WTC11 (cell line): Measurements from ENCODE around the gene MFSD11. TPM values are rescaled to one million over a fixed set of nuclear protein-coding genes. Genes with fewer than 3 reads are reported as not detected.

Experiments used
- CREM ChIP-seq: sonication (generic); formaldehyde crosslinking; IDR thresholded peaks from 2 replicates; pipeline ENCODE4 v1.8.1; 2022; ENCODE audit warnings: mild to moderate bottlenecking, missing genetic modification reagents, moderate library complexity
- FOXP1 ChIP-seq: sonication (generic); formaldehyde crosslinking; IDR thresholded peaks from 2 replicates; pipeline ENCODE4 v1.8.0; 2022; ENCODE audit warnings: missing genetic modification reagents, mild to moderate bottlenecking, moderate library complexity, borderline replicate concordance
- GRHL2 ChIP-seq: fragments of 250-450 bp; sonication (Bioruptor Pico); IDR thresholded peaks from 2 replicates; pipeline ENCODE4 v1.8.0; 2022; ENCODE audit warnings: mild to moderate bottlenecking, moderate library complexity; ENCODE audit not compliant: insufficient replicate concordance, severe bottlenecking
- NFYB ChIP-seq: sonication (generic); formaldehyde crosslinking; conservative IDR thresholded peaks from 2 replicates; pipeline ENCODE4 v1.8.0; 2022; ENCODE audit warnings: low read depth, missing genetic modification reagents
- NR3C1 ChIP-seq: sonication (generic); formaldehyde crosslinking; conservative IDR thresholded peaks from 2 replicates; pipeline ENCODE4 v1.8.1; 2023; ENCODE audit warnings: low read depth, mild to moderate bottlenecking, missing genetic modification reagents
- PRRX2 ChIP-seq: fragments of 250-450 bp; sonication (Bioruptor Pico); IDR thresholded peaks from 2 replicates; pipeline ENCODE4 v1.8.0; 2021; ENCODE audit warnings: mild to moderate bottlenecking
- RORB ChIP-seq: fragments of 250-450 bp; sonication (Bioruptor Pico); IDR thresholded peaks from 2 replicates; pipeline ENCODE4 v1.9.0; 2021; ENCODE audit warnings: mild to moderate bottlenecking
- ZNF138 ChIP-seq: sonication (generic); formaldehyde crosslinking; conservative IDR thresholded peaks from 2 replicates; pipeline ENCODE4 v1.8.1; 2022; ENCODE audit warnings: mild to moderate bottlenecking, moderate library complexity, missing genetic modification reagents
- ZNF232 ChIP-seq: sonication (generic); formaldehyde crosslinking; IDR thresholded peaks from 2 replicates; pipeline ENCODE4 v1.8.0; 2022; ENCODE audit warnings: mild to moderate bottlenecking, missing genetic modification reagents
- total RNA-seq: library from RNA; stranded (reverse); gene quantifications from 3 replicates; pipeline ENCODE4 v1.2.3, GENCODE V29; 2021
- TF ChIP-seq, protein P1 (sequence below): sonication (generic); formaldehyde crosslinking; IDR thresholded peaks from 2 replicates; pipeline ENCODE4 v1.8.1; 2023; ENCODE audit warnings: mild to moderate bottlenecking, moderate library complexity, missing genetic modification reagents
- TF ChIP-seq, protein P2 (sequence below): sonication (generic); formaldehyde crosslinking; IDR thresholded peaks from 2 replicates; pipeline ENCODE4 v1.8.0; 2023; ENCODE audit warnings: missing genetic modification reagents, mild to moderate bottlenecking, borderline replicate concordance
- TF ChIP-seq, protein P3 (sequence below): sonication (generic); formaldehyde crosslinking; IDR thresholded peaks from 2 replicates; pipeline ENCODE4 v1.8.0; 2023; ENCODE audit warnings: missing genetic modification reagents
- TF ChIP-seq, protein P4 (sequence below): sonication (generic); formaldehyde crosslinking; IDR thresholded peaks from 2 replicates; pipeline ENCODE4 v1.8.1; 2023; ENCODE audit warnings: mild to moderate bottlenecking, missing genetic modification reagents
- TF ChIP-seq, protein P5 (sequence below): sonication (generic); formaldehyde crosslinking; IDR thresholded peaks from 2 replicates; pipeline ENCODE4 v1.8.0; 2022; ENCODE audit warnings: mild to moderate bottlenecking, missing genetic modification reagents
- TF ChIP-seq, protein P6 (sequence below): sonication (generic); formaldehyde crosslinking; IDR thresholded peaks from 2 replicates; pipeline ENCODE4 v1.8.1; 2022; ENCODE audit warnings: low read depth, missing genetic modification reagents, borderline replicate concordance
- TF ChIP-seq, protein P7 (sequence below): fragments of 250-450 bp; sonication (Bioruptor Pico); IDR thresholded peaks from 2 replicates; pipeline ENCODE4 v1.9.0; 2021; ENCODE audit warnings: mild to moderate bottlenecking
- TF ChIP-seq, protein P8 (sequence below): sonication (generic); formaldehyde crosslinking; IDR thresholded peaks from 2 replicates; pipeline ENCODE4 v1.8.1; 2023; ENCODE audit warnings: mild to moderate bottlenecking, missing genetic modification reagents, moderate library complexity
- TF ChIP-seq, protein P9 (sequence below): sonication (generic); formaldehyde crosslinking; IDR thresholded peaks from 2 replicates; pipeline ENCODE4 v1.8.0; 2022; ENCODE audit warnings: missing genetic modification reagents

MFSD11 gene
- total RNA-seq, 1 experiment from 2014 or later, result 16.6 TPM

DNA sequence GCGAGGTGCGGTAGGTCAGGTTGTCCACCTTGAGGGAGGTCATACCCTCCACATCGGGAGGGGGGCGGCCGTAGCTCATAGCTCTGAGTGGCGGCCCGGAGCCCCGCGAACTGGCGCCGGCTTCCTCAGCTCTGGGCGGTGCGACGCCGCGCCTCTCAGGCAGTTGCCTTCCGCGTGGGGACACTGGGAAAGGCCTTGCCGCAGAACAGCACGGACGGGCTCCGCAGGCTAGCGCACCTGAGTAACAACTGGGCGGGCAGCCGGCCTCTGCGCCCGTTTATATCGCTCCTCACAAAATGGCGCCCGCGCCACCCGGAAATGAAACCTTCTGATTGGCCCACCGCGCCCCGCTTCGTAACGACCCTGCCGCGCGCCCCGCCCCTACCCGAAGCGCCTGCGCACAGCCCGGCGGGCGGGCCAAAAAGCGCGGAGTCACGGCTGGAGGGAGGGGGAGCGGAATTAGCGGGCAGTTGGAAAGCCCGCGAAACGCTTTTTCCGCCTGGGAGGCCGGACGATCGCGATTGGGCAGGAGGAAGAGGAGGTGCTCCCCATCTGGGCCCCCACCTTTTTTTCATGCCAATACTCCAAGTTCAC, 740 bp upstream of the MFSD11 start, which contains the start of gene SRSF2 (continued):
- TF ChIP-seq RORB (CRISPR knock-in tag) (0 out of 2 replicates have a peak, but pooled peaks have one; percentile 63), CREM (CRISPR knock-in tag) (peak; percentile 27), NFYB (CRISPR knock-in tag) (peak; percentile 44; the same call in 1 of the 2 replicates), FOXP1 (peak; percentile 69), GRHL2 (CRISPR knock-in tag) (no peak), ZNF138 (CRISPR knock-in tag) (no peak; the same call in 1 of the 2 replicates), ZNF232 (CRISPR knock-in tag) (peak; percentile 88; the same call in 1 of the 2 replicates), PRRX2 (0 out of 2 replicates have a peak, but pooled peaks have one; percentile 64), NR3C1 (CRISPR knock-in tag) (peak; percentile 80; the same call in 1 of the 2 replicates)
- TF ChIP-seq, protein P1, sequence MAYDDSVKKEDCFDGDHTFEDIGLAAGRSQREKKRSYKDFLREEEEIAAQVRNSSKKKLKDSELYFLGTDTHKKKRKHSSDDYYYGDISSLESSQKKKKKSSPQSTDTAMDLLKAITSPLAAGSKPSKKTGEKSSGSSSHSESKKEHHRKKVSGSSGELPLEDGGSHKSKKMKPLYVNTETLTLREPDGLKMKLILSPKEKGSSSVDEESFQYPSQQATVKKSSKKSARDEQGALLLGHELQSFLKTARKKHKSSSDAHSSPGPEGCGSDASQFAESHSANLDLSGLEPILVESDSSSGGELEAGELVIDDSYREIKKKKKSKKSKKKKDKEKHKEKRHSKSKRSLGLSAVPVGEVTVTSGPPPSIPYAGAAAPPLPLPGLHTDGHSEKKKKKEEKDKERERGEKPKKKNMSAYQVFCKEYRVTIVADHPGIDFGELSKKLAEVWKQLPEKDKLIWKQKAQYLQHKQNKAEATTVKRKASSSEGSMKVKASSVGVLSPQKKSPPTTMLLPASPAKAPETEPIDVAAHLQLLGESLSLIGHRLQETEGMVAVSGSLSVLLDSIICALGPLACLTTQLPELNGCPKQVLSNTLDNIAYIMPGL (CRISPR knock-in tag), result peak; percentile 56
- TF ChIP-seq, protein P2, sequence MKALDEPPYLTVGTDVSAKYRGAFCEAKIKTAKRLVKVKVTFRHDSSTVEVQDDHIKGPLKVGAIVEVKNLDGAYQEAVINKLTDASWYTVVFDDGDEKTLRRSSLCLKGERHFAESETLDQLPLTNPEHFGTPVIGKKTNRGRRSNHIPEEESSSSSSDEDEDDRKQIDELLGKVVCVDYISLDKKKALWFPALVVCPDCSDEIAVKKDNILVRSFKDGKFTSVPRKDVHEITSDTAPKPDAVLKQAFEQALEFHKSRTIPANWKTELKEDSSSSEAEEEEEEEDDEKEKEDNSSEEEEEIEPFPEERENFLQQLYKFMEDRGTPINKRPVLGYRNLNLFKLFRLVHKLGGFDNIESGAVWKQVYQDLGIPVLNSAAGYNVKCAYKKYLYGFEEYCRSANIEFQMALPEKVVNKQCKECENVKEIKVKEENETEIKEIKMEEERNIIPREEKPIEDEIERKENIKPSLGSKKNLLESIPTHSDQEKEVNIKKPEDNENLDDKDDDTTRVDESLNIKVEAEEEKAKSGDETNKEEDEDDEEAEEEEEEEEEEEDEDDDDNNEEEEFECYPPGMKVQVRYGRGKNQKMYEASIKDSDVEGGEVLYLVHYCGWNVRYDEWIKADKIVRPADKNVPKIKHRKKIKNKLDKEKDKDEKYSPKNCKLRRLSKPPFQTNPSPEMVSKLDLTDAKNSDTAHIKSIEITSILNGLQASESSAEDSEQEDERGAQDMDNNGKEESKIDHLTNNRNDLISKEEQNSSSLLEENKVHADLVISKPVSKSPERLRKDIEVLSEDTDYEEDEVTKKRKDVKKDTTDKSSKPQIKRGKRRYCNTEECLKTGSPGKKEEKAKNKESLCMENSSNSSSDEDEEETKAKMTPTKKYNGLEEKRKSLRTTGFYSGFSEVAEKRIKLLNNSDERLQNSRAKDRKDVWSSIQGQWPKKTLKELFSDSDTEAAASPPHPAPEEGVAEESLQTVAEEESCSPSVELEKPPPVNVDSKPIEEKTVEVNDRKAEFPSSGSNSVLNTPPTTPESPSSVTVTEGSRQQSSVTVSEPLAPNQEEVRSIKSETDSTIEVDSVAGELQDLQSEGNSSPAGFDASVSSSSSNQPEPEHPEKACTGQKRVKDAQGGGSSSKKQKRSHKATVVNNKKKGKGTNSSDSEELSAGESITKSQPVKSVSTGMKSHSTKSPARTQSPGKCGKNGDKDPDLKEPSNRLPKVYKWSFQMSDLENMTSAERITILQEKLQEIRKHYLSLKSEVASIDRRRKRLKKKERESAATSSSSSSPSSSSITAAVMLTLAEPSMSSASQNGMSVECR, result peak; percentile 93
- TF ChIP-seq, protein P3, sequence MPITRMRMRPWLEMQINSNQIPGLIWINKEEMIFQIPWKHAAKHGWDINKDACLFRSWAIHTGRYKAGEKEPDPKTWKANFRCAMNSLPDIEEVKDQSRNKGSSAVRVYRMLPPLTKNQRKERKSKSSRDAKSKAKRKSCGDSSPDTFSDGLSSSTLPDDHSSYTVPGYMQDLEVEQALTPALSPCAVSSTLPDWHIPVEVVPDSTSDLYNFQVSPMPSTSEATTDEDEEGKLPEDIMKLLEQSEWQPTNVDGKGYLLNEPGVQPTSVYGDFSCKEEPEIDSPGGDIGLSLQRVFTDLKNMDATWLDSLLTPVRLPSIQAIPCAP (CRISPR knock-in tag), result peak; percentile 88
- TF ChIP-seq, protein P4, sequence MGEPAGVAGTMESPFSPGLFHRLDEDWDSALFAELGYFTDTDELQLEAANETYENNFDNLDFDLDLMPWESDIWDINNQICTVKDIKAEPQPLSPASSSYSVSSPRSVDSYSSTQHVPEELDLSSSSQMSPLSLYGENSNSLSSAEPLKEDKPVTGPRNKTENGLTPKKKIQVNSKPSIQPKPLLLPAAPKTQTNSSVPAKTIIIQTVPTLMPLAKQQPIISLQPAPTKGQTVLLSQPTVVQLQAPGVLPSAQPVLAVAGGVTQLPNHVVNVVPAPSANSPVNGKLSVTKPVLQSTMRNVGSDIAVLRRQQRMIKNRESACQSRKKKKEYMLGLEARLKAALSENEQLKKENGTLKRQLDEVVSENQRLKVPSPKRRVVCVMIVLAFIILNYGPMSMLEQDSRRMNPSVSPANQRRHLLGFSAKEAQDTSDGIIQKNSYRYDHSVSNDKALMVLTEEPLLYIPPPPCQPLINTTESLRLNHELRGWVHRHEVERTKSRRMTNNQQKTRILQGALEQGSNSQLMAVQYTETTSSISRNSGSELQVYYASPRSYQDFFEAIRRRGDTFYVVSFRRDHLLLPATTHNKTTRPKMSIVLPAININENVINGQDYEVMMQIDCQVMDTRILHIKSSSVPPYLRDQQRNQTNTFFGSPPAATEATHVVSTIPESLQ (CRISPR knock-in tag), result no peak
- TF ChIP-seq, protein P5, sequence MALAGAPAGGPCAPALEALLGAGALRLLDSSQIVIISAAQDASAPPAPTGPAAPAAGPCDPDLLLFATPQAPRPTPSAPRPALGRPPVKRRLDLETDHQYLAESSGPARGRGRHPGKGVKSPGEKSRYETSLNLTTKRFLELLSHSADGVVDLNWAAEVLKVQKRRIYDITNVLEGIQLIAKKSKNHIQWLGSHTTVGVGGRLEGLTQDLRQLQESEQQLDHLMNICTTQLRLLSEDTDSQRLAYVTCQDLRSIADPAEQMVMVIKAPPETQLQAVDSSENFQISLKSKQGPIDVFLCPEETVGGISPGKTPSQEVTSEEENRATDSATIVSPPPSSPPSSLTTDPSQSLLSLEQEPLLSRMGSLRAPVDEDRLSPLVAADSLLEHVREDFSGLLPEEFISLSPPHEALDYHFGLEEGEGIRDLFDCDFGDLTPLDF (CRISPR knock-in tag), result no peak
- TF ChIP-seq, protein P6, sequence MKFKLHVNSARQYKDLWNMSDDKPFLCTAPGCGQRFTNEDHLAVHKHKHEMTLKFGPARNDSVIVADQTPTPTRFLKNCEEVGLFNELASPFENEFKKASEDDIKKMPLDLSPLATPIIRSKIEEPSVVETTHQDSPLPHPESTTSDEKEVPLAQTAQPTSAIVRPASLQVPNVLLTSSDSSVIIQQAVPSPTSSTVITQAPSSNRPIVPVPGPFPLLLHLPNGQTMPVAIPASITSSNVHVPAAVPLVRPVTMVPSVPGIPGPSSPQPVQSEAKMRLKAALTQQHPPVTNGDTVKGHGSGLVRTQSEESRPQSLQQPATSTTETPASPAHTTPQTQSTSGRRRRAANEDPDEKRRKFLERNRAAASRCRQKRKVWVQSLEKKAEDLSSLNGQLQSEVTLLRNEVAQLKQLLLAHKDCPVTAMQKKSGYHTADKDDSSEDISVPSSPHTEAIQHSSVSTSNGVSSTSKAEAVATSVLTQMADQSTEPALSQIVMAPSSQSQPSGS (CRISPR knock-in tag), result 0 out of 2 replicates have a peak, but pooled peaks have one; percentile 16
- TF ChIP-seq, protein P7, sequence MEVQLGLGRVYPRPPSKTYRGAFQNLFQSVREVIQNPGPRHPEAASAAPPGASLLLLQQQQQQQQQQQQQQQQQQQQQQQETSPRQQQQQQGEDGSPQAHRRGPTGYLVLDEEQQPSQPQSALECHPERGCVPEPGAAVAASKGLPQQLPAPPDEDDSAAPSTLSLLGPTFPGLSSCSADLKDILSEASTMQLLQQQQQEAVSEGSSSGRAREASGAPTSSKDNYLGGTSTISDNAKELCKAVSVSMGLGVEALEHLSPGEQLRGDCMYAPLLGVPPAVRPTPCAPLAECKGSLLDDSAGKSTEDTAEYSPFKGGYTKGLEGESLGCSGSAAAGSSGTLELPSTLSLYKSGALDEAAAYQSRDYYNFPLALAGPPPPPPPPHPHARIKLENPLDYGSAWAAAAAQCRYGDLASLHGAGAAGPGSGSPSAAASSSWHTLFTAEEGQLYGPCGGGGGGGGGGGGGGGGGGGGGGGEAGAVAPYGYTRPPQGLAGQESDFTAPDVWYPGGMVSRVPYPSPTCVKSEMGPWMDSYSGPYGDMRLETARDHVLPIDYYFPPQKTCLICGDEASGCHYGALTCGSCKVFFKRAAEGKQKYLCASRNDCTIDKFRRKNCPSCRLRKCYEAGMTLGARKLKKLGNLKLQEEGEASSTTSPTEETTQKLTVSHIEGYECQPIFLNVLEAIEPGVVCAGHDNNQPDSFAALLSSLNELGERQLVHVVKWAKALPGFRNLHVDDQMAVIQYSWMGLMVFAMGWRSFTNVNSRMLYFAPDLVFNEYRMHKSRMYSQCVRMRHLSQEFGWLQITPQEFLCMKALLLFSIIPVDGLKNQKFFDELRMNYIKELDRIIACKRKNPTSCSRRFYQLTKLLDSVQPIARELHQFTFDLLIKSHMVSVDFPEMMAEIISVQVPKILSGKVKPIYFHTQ (CRISPR knock-in tag), result peak; percentile 63; the same call in 1 of the 2 replicates
- TF ChIP-seq, protein P8, sequence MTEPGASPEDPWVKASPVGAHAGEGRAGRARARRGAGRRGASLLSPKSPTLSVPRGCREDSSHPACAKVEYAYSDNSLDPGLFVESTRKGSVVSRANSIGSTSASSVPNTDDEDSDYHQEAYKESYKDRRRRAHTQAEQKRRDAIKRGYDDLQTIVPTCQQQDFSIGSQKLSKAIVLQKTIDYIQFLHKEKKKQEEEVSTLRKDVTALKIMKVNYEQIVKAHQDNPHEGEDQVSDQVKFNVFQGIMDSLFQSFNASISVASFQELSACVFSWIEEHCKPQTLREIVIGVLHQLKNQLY (CRISPR knock-in tag), result 0 out of 2 replicates have a peak, but pooled peaks have one; percentile 16
- TF ChIP-seq, protein P9, sequence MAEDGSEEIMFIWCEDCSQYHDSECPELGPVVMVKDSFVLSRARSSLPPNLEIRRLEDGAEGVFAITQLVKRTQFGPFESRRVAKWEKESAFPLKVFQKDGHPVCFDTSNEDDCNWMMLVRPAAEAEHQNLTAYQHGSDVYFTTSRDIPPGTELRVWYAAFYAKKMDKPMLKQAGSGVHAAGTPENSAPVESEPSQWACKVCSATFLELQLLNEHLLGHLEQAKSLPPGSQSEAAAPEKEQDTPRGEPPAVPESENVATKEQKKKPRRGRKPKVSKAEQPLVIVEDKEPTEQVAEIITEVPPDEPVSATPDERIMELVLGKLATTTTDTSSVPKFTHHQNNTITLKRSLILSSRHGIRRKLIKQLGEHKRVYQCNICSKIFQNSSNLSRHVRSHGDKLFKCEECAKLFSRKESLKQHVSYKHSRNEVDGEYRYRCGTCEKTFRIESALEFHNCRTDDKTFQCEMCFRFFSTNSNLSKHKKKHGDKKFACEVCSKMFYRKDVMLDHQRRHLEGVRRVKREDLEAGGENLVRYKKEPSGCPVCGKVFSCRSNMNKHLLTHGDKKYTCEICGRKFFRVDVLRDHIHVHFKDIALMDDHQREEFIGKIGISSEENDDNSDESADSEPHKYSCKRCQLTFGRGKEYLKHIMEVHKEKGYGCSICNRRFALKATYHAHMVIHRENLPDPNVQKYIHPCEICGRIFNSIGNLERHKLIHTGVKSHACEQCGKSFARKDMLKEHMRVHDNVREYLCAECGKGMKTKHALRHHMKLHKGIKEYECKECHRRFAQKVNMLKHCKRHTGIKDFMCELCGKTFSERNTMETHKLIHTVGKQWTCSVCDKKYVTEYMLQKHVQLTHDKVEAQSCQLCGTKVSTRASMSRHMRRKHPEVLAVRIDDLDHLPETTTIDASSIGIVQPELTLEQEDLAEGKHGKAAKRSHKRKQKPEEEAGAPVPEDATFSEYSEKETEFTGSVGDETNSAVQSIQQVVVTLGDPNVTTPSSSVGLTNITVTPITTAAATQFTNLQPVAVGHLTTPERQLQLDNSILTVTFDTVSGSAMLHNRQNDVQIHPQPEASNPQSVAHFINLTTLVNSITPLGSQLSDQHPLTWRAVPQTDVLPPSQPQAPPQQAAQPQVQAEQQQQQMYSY, result peak; percentile 67; the same call in 1 of the 2 replicates
